Measurements from ENCODE around the gene MED19. TPM values are rescaled to one million over a fixed set of nuclear protein-coding genes. Genes with fewer than 3 reads are reported as not detected.
A peak's percentile ranks its signal among the peaks of the same experiment; 100 is the strongest.
"Not testable (repeated sequence)": the region's sequence is repeated elsewhere in the genome, so short reads cannot be mapped to it uniquely, and the experiment has no call there.

Gene MED19
- total RNA-seq, 2 experiments from 2014 or later = 13.9 to 14.1 TPM

DNA sequence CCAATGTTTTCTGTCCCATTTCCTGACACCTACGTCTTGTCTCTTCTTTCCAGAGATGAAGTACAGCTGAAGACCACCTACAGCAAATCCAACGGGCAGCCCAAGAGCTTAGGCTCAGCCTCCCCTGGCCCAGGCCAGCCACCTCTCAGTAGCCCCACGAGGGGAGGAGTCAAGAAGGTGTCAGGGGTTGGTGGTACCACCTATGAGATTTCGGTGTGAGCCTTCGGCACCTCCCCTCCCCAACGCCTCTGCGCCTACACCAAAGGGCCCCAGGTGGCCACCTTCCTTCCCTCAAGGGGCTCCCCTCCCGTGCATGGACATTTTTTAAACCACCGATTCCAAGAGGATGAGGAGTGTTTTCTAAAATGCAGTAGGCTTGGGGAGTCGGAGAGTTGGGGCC is 12.2 kb downstream of the MED19 start:
- H3K27ac Mint-ChIP-seq = no peak overlapping the region
- no peak for DNase-seq
- no peak overlapping the region for H3K4me3 Mint-ChIP-seq
- H3K4me1 Mint-ChIP-seq = no peaks in the 10 kb centered on the region
- POLR2A ChIA-PET = interaction anchor here (1.0 kb wide), 1 partner anchor 12 kb away, joined by 6 read pairs; the partner anchor contains the start of genes MED19 and TMX2
- H3K27me3 Mint-ChIP-seq = no peaks in the 10 kb centered on the region
- H3K9me3 Mint-ChIP-seq = no peaks in the 10 kb centered on the region
- peaks cover 65% of the 10 kb centered on the region for H3K36me3 Mint-ChIP-seq (ENCODE audit: low read depth)
- CTCF ChIA-PET = interaction anchor here (1.8 kb wide), 1 partner anchor 100 kb away, joined by 5 read pairs; no protein-coding TSS in a partner anchor

DNA sequence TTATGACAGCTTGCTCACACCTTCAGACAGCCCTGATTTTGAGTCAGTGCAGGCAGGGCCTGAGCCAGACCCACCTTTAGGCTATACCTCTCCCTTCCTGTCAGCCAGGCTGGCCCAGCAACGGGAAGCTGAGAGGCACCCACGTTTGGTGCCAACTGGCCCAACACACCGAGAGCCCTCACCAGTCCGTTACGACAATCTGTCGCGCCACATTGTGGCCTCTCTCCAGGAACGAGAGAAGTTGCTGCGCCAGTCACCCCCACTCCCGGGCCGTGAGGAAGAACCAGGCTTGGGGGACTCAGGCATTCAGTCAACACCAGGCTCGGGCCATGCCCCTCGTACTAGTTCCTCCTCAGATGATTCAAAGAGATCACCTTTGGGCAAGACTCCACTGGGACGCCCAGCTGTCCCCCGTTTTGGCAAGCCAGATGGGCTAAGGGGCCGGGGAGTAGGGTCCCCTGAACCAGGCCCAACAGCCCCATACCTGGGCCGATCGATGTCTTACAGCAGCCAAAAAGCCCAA is 13.1 kb downstream of the MED19 start:
- H3K36me3 Mint-ChIP-seq (ENCODE audit: low read depth) = peaks cover 59% of the 10 kb centered on the region
- POLR2A ChIA-PET = interaction anchor here (1.0 to 1.2 kb wide), 3 partner anchors 11 to 15 kb away, joined by 3 to 6 read pairs (median 4); partner anchors contain the start of genes MED19 and TMX2
- no peaks in the 10 kb centered on the region for H3K27me3 Mint-ChIP-seq
- H3K27ac Mint-ChIP-seq = no peak overlapping the region
- CTCF ChIA-PET = interaction anchor here (1.8 kb wide), 1 partner anchor 101 kb away, joined by 5 read pairs; no protein-coding TSS in a partner anchor
- H3K9me3 Mint-ChIP-seq = no peaks in the 10 kb centered on the region
- H3K4me1 Mint-ChIP-seq = no peaks in the 10 kb centered on the region
- no peak overlapping the region for H3K4me3 Mint-ChIP-seq
- DNase-seq = no peak

DNA sequence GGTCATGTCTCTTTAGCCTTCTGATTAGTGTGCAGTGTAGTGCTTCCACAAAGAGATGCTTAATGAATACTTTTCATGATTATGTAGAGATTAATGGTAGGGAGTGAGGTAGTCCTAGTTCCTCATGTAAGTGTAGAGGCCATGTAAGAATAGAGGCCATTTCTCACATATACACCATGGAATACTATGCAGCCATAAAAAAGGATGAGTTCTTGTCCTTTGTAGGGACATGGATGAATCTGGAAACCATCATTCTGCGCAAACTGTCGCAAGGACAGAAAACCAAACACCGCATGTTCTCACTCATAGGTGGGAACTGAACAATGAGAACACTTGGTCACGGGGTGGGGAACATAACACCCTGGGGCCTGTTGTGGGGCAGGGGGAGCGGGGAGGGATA is 21.5 kb downstream of the MED19 start:
- DNase-seq, H3K27me3 Mint-ChIP-seq, H3K27ac Mint-ChIP-seq, POLR2A ChIA-PET, H3K9me3 Mint-ChIP-seq, H3K4me1 Mint-ChIP-seq, CTCF ChIA-PET, H3K4me3 Mint-ChIP-seq: not testable (repeated sequence)
- H3K36me3 Mint-ChIP-seq (ENCODE audit: low read depth) = peaks cover 53% of the 10 kb centered on the region

DNA sequence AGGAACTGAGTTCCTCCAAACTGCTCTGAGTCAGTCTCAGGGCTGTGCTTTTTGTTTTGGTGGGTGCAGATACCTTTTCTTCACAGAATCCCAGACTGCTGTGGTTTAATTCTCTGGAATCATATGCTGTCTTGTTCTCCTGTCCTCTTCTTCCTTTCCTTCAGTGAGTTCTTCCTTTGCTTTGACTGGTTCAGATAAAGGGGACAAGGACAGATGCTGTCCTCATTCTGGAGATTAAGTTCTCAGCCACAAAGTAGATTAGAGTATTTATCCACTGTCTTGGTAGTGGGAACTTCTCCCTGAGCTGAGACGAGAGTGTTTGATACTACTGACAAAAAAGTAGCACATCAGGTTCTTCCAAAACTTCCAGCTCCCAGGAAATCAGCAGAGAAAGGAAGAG is 30.8 kb downstream of the MED19 start:
- Mint-ChIP-seq H3K27ac (peak overlapping the region; percentile 76), H3K36me3 (ENCODE audit: low read depth) (peaks cover 69% of the 10 kb centered on the region), H3K4me3 (no peak overlapping the region), H3K4me1 (peaks cover 39% of the 10 kb centered on the region), H3K9me3 (no peaks in the 10 kb centered on the region), H3K27me3 (no peaks in the 10 kb centered on the region)
- DNase-seq = no peak
- CTCF ChIA-PET = no interaction called here
- POLR2A ChIA-PET = interaction anchor here (2.4 kb wide), 1 partner anchor 13 kb away, joined by 12 read pairs; the partner anchor contains the start of gene ZDHHC5

DNA sequence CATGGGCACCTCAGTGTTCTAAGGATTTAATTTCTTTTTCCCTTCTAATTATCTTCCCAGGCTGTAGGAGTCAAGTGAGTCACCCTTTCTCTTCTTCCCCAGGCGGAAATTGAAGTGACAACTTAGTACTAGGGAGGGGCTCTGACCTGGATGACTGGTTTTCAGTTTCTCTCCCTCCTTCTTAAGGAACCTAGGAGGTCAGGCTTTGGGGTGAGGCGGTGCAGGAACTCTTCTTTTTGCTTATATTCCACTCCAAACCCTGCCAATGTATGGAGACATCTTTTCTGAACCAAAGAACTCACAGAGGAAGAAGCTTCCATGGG is 31.5 kb downstream of the MED19 start:
- DNase-seq = no peak
- H3K27ac Mint-ChIP-seq = peak overlapping the region; percentile 76
- no peaks in the 10 kb centered on the region for H3K27me3 Mint-ChIP-seq
- POLR2A ChIA-PET = interaction anchor here (2.4 kb wide), 1 partner anchor 13 kb away, joined by 12 read pairs; the partner anchor contains the start of gene ZDHHC5
- no peaks in the 10 kb centered on the region for H3K9me3 Mint-ChIP-seq
- peaks cover 46% of the 10 kb centered on the region for H3K4me1 Mint-ChIP-seq
- H3K36me3 Mint-ChIP-seq (ENCODE audit: low read depth) = peaks cover 71% of the 10 kb centered on the region
- CTCF ChIA-PET = interaction anchor here (1.4 kb wide), 1 partner anchor 120 kb away, joined by 5 read pairs; no protein-coding TSS in a partner anchor
- H3K4me3 Mint-ChIP-seq = no peak overlapping the region

DNA sequence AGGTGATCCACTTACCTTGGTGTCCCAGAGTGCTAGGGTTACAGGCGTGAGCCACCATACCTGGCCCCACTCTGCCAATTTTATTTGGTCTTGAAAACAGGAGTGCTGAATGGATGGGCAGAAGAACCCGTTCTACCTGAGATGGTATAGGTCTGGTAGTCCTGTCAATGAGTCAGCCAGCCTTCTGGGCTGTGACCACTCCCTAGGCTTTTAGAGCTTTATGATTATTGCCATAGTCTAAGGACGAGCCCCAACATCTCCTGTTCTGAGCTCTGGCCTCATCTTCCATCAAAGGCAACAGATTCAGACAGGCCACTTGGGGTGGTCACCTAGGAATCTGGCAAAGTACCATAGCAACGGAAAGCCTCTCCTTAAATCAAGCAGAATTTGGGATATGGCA is 32.6 kb downstream of the MED19 start:
- H3K4me1 Mint-ChIP-seq = peaks cover 52% of the 10 kb centered on the region
- no peak for DNase-seq
- no peak overlapping the region for H3K4me3 Mint-ChIP-seq
- ChIA-PET CTCF (interaction anchor here (1.4 kb wide), 1 partner anchor 121 kb away, joined by 5 read pairs; no protein-coding TSS in a partner anchor), POLR2A (interaction anchor here (0.8 to 2.4 kb wide), 2 partner anchors 12 to 121 kb away, joined by 3 to 12 read pairs; partner anchors contain the start of gene ZDHHC5)
- H3K27ac Mint-ChIP-seq = peak overlapping the region; percentile 76
- no peaks in the 10 kb centered on the region for H3K9me3 Mint-ChIP-seq
- H3K27me3 Mint-ChIP-seq = no peaks in the 10 kb centered on the region
- H3K36me3 Mint-ChIP-seq (ENCODE audit: low read depth) = peaks cover 65% of the 10 kb centered on the region

DNA sequence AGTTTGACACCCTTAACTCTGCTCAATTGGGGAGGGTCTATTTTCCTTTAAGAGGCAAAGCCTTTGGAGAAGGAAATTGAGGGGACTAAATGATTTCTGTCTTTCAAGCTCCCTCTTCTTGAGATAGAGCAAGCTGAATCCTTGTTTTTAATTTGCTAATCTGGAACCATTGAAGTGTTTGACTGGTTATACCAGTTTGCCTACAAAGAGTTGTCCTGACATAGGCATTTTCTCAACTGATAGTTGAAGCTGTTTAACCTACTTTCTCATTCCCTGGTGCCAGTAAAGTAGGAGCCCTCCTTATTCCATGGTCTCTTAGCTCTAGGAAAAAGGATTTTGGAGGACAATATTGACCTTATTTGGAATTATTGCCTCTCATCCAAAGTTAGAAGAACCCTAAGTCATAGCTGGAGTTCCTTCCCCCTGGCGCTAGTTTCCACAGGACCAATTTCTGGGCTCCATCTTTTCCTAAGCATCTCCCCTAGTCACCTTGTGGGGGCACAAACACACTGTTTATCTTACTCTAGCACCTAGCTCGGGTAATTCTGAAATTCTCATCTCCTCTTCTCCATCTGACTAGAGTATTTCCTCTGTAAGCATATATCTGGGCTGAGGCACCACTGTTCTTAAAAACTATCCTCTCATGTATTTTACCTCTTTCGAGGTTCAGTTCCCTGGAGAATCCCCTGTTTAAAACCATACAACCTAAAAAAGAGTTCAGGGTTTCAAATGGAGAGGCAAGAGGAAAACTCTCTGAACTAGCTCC is 36.7 kb downstream of the MED19 start:
- Mint-ChIP-seq H3K4me1 (peaks cover 70% of the 10 kb centered on the region), H3K4me3 (no peak overlapping the region), H3K27ac (no peak overlapping the region), H3K9me3 (no peaks in the 10 kb centered on the region), H3K27me3 (no peaks in the 10 kb centered on the region), H3K36me3 (ENCODE audit: low read depth) (peaks cover 65% of the 10 kb centered on the region)
- DNase-seq = no peak
- POLR2A ChIA-PET = no interaction called here
- CTCF ChIA-PET = interaction anchor here (2.1 kb wide), 1 partner anchor 125 kb away, joined by 13 read pairs; no protein-coding TSS in a partner anchor

DNA sequence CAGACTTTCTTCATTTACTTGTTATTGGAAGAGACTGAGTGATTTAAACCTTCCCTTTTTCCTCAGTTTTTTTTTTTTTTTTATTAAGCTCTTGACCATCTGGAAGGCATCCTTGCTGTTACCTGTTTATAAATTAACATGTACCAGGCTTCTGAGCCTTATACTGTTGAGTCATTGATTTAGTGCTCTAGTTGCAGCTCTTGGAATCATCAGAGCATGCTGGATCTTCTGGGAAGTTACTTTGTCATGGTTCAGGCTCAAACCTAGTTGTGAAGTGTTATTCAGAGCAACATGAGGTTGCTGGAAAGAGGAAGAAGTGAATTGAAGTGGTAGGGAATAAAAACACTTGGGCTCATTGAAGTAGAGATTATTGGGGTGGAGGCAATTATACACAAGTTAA is 37.8 kb downstream of the MED19 start:
- no peaks in the 10 kb centered on the region for H3K9me3 Mint-ChIP-seq
- ChIA-PET POLR2A (no interaction called here), CTCF (interaction anchor here (2.1 kb wide), 1 partner anchor 126 kb away, joined by 13 read pairs; no protein-coding TSS in a partner anchor)
- no peak overlapping the region for H3K4me3 Mint-ChIP-seq
- peaks cover 66% of the 10 kb centered on the region for H3K36me3 Mint-ChIP-seq (ENCODE audit: low read depth)
- H3K27me3 Mint-ChIP-seq = no peaks in the 10 kb centered on the region
- H3K4me1 Mint-ChIP-seq = peaks cover 70% of the 10 kb centered on the region
- DNase-seq = no peak
- H3K27ac Mint-ChIP-seq = no peak overlapping the region

DNA sequence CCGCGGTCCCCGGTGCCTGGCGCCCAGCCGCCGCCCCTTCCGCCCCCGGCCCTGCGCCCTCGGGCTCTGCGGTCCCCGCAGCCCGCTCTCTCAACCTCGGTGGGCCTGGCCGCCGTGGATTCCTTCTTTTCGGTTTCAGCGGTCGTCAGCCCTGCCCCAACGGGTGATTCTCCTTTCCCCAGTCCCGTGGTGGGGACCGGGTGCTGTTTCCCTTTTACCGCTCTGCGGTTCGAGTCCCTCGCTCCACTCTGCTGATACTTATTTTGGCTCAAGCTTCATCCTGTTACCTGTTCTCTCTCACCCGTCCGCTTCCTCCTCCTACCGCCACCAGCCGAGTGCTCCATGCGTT is 43.6 kb downstream of the MED19 start:
- ChIA-PET CTCF (no interaction called here), POLR2A (interaction anchor here (1.0 to 2.8 kb wide), 6 partner anchors 12 to 909 kb away, joined by 3 to 12 read pairs (median 6); partner anchors contain the start of genes MED19, TMX2 and TNKS1BP1)
- peak; percentile 58 for DNase-seq
- peak overlapping the region; percentile 99 for H3K27ac Mint-ChIP-seq
- peaks cover 55% of the 10 kb centered on the region for H3K4me1 Mint-ChIP-seq
- H3K4me3 Mint-ChIP-seq = peak overlapping the region; percentile 99
- H3K27me3 Mint-ChIP-seq = no peaks in the 10 kb centered on the region
- peaks cover 42% of the 10 kb centered on the region for H3K36me3 Mint-ChIP-seq (ENCODE audit: low read depth)
- no peaks in the 10 kb centered on the region for H3K9me3 Mint-ChIP-seq

DNA sequence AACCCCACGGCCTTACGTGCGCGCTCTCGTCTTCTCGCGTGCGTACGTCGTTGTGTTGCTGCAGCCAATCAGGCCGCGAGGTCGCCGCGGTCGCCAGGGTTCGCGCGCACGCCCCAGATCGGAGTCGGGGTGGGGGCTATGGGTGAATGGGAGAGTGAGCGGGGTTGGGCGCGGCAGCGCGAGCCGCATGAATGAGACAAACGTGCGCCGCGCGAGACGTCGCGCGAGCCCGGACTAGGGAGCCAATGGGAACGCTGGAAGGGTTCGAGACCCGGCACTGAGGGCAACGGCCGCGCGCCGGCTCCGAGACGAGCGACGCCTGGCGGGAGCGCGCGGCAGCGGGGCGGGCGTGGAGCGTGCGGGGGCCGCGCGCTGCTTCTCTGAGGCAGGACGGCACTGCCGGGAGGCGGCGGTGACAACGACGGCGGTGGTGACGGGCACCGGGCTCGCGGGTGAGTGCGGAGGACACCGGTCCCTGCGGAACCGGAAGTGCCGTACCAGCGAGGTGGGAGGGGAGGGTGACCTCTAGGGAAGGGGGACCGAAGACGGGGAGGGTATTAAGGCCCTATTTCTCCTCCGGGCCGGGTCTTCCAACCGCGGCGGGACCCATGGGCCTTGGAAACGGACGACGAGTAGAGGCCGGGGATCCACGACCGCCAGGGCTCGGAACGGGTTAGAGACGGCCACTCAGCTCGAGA is 44.1 kb downstream of the MED19 start, which contains the start of gene ZDHHC5:
Gene ZDHHC5, plus strand, starts transcription at position 379 of the 698 bp plus-strand sequence. CDS start 4,977 bp downstream, outside the sequence.
- Mint-ChIP-seq H3K36me3 (ENCODE audit: low read depth) (peaks cover 38% of the 10 kb centered on the region), H3K27me3 (no peaks in the 10 kb centered on the region), H3K27ac (peak within 1 kb of the TSS; percentile 99), H3K4me3 (peak within 1 kb of the TSS; percentile 99), H3K4me1 (peaks cover 51% of the 10 kb centered on the region), H3K9me3 (no peaks in the 10 kb centered on the region)
- CTCF ChIA-PET = interaction anchor here (0.7 to 1.7 kb wide), 3 partner anchors 11 to 367 kb away, joined by 3 to 6 read pairs (median 3); partner anchors contain the start of gene BTBD18
- peak; percentile 100 for DNase-seq
- POLR2A ChIA-PET = interaction anchor here (0.5 to 2.8 kb wide), 11 partner anchors 9 to 910 kb away, joined by 3 to 15 read pairs (median 4); partner anchors contain the start of genes MED19, SELENOH, TMX2 and TNKS1BP1

DNA sequence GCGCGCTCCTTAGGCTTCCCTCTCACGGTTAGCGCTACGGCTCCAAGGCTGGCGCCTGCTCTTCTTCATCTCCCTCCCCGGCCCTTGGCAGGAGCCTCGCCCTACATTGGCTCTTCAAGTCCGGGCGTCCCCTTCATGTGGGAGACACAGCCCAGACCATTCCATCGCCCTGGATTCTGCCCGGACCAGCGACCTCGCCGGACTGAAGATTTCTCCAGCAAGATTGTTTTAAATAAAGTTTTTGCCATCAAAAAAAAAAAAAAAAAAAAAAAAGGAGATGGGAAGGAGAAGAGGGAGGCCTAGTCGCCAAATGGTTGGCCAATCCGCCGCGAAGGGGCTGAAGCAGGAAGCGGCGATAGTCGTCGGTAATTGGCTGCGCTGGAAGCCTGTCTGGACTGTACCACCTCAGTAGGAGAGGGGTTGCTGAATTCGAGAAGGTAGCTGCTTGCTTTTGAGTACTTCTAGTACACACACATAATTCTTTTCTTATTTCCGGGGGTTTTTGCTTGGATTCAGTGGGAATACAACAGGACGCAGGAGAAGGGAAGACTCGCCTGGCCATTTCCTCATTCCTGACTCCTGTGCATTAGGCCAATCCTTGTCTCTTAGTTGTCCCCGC is 44.8 kb downstream of the MED19 start:
- Mint-ChIP-seq H3K4me1 (peaks cover 50% of the 10 kb centered on the region), H3K27me3 (no peaks in the 10 kb centered on the region), H3K4me3 (peak overlapping the region; percentile 99), H3K27ac (peak overlapping the region; percentile 99), H3K9me3 (no peaks in the 10 kb centered on the region), H3K36me3 (ENCODE audit: low read depth) (peaks cover 38% of the 10 kb centered on the region)
- ChIA-PET CTCF (interaction anchor here (0.7 to 1.7 kb wide), 4 partner anchors 10 to 366 kb away, joined by 3 to 6 read pairs (median 4); partner anchors contain the start of gene BTBD18), POLR2A (interaction anchor here (0.5 to 2.8 kb wide), 14 partner anchors 9 to 910 kb away, joined by 3 to 15 read pairs (median 4); partner anchors contain the start of genes CLP1, MED19, SELENOH and TMX2)
- peak; percentile 94 for DNase-seq

DNA sequence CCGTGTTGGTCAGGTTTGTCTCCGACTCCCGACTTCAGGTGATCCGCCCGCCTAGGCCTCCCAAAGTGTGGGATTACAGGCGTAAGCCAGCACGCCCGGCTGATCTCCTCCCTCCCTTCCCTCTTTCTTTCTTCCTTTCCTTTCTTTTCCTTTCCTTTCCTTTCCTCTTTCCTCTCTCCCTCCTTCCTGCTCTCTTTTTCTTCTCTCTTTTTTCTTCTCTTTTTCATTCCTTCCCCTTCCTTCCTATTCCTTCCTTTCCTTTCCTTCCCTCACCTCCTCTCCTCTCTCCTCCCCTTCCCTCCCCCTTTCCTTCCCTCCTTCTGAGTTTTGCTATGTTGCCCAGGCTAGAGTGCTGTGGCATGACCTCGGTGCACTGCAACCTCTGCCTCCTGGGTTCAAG is 48.0 kb downstream of the MED19 start:
- CTCF ChIA-PET = no interaction called here
- POLR2A ChIA-PET = no interaction called here
- no peaks in the 10 kb centered on the region for H3K9me3 Mint-ChIP-seq
- peaks cover 31% of the 10 kb centered on the region for H3K4me1 Mint-ChIP-seq
- DNase-seq = no peak
- H3K4me3 Mint-ChIP-seq = no peak overlapping the region
- peaks cover 42% of the 10 kb centered on the region for H3K36me3 Mint-ChIP-seq (ENCODE audit: low read depth)
- H3K27me3 Mint-ChIP-seq = no peaks in the 10 kb centered on the region
- H3K27ac Mint-ChIP-seq = no peak overlapping the region

Data from activated CD4-positive, alpha-beta memory T cell treated with anti-CD3 and anti-CD28 coated beads, Interleukin-2, amount 10 ng/mL, durations not matched to agents 7 days and 5 days (primary cell).